Measurements from ENCODE around the gene ELMOD3.

- TF ChIP-seq CTCF (IDR thresholded peaks at IDR 0.05): no peak
- TF ChIP-seq POLR2A (IDR thresholded peaks at IDR 0.05): no peak
- TF ChIP-seq POLR2AphosphoS5 (IDR thresholded peaks at IDR 0.05): no peak
These were observed 80.8 kb downstream of the ELMOD3 start for GRCh38 chr2:85435220-85435958.
